MM.1S (cell line): ENCODE results near the gene TTI1.

Experiments
- DNase-seq: peaks from one replicate; pipeline ENCODE4 v3.0.0-alpha.2; 2015
- H2AFZ ChIP-seq: fragments of 300-600 bp; sonication (generic); 2 replicates; pipeline ENCODE4 v1.6.0; 2016; ENCODE audit warnings: antibody characterized with exemption, low read length
- H3F3A ChIP-seq: fragments of 300-600 bp; sonication (generic); 2 replicates; pipeline ENCODE4 v1.6.1; 2016; ENCODE audit warnings: mild to moderate bottlenecking, antibody characterized with exemption, low read length, moderate library complexity, mixed read lengths; ENCODE audit not compliant: insufficient read depth
- H3K27ac ChIP-seq: fragments of 300-600 bp; sonication (generic); 2 replicates; pipeline ENCODE4 v1.5.1; 2016; ENCODE audit warnings: mild to moderate bottlenecking, low read length
- H3K27me3 ChIP-seq: fragments of 300-600 bp; sonication (generic); replicated peaks from 2 replicates; pipeline ENCODE4 v1.6.0; 2016; ENCODE audit warnings: low read length; ENCODE audit not compliant: insufficient read depth
- H3K36me3 ChIP-seq: fragments of 300-600 bp; sonication (generic); replicated peaks from 2 replicates; pipeline ENCODE4 v1.6.1; 2016; ENCODE audit warnings: mild to moderate bottlenecking, low read length, mixed read lengths; ENCODE audit not compliant: insufficient read depth
- H3K4me1 ChIP-seq: fragments of 300-600 bp; sonication (generic); 2 replicates; pipeline ENCODE4 v1.6.1; 2016; ENCODE audit warnings: low read length, mixed read lengths
- H3K4me2 ChIP-seq: fragments of 300-600 bp; sonication (generic); 2 replicates; pipeline ENCODE4 v1.6.0; 2016; ENCODE audit warnings: low read depth, low read length
- H3K4me3 ChIP-seq: fragments of 300-600 bp; sonication (generic); 2 replicates; pipeline ENCODE4 v1.5.1; 2016; ENCODE audit warnings: low read length, mixed read lengths
- H3K79me2 ChIP-seq: fragments of 300-600 bp; sonication (generic); 2 replicates; pipeline ENCODE4 v1.6.1; 2016; ENCODE audit warnings: mixed run types, low read length, mixed read lengths
- H3K9ac ChIP-seq: fragments of 300-600 bp; sonication (generic); 2 replicates; pipeline ENCODE4 v1.6.1; 2016; ENCODE audit warnings: low read length, mixed read lengths
- H3K9me2 ChIP-seq: fragments of 300-600 bp; sonication (generic); replicated peaks from 2 replicates; pipeline ENCODE4 v1.6.1; 2016; ENCODE audit warnings: mild to moderate bottlenecking, low read length, mixed read lengths; ENCODE audit not compliant: insufficient read depth
- H3K9me3 ChIP-seq: fragments of 300-600 bp; sonication (generic); replicated peaks from 2 replicates; pipeline ENCODE4 v1.6.1; 2016; ENCODE audit warnings: mild to moderate bottlenecking, low read length, mixed read lengths; ENCODE audit not compliant: insufficient read depth
- H4K20me1 ChIP-seq: fragments of 300-600 bp; sonication (generic); 2 replicates; pipeline ENCODE4 v1.6.1; 2016; ENCODE audit warnings: mild to moderate bottlenecking, low read length, moderate library complexity, mixed read lengths; ENCODE audit not compliant: insufficient read depth
- EZH2 ChIP-seq: fragments of 300-600 bp; sonication (generic); optimal IDR thresholded peaks from 2 replicates; pipeline ENCODE3; 2017; ENCODE audit warnings: low read depth, mild to moderate bottlenecking, antibody characterized with exemption, low read length, mixed read lengths
- EZH2phosphoT487 ChIP-seq: fragments of 300-600 bp; sonication (generic); IDR thresholded peaks from 2 replicates; pipeline ENCODE4 v1.6.1; 2018; ENCODE audit warnings: antibody characterized with exemption, low read length
- TF ChIP-seq, protein P1 (sequence below): fragments of 300-600 bp; sonication (generic); IDR thresholded peaks from 2 replicates; pipeline ENCODE4 v1.5.1; 2016; ENCODE audit warnings: antibody characterized with exemption, low read length, mixed read lengths

The TTI1 gene

DNA sequence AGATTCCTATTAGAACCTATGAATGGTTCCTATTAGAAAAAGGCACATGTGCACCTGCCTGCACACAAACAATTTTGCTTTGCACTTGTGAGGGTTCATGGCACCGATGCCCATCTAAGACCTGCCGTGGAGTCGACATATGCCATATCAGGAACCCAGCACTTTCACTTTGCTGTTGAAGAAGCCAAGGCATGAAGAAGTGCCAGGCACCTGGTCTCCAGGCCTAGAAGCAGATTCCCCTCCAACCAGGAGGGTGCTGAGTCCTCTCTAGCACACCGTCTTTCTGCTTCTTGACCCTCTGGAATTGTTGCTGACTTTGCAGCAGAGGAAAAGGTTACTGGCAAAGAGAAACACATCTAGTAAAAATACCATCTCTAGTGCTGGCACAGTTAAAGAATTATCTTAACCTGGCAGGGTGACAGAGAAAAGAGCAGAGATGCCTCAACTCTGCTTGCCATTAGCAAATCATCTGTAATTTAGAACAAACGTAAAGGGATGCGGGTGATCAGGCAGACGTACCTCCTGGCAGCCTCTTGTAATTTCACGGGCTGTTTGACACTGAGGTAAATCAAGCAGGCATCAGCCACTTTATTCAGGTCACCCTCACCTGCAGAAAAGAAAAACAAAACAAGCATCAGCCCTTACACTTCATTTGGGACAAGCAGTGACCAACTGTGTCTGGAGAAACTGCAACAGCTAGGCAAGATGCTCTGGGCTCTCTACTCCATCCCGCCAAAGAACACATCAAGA lies 37.2 kb downstream of the TTI1 start:
- peaks cover 19% of the 10 kb centered on the region for H3K4me1 ChIP-seq
- TF ChIP-seq, protein P1, sequence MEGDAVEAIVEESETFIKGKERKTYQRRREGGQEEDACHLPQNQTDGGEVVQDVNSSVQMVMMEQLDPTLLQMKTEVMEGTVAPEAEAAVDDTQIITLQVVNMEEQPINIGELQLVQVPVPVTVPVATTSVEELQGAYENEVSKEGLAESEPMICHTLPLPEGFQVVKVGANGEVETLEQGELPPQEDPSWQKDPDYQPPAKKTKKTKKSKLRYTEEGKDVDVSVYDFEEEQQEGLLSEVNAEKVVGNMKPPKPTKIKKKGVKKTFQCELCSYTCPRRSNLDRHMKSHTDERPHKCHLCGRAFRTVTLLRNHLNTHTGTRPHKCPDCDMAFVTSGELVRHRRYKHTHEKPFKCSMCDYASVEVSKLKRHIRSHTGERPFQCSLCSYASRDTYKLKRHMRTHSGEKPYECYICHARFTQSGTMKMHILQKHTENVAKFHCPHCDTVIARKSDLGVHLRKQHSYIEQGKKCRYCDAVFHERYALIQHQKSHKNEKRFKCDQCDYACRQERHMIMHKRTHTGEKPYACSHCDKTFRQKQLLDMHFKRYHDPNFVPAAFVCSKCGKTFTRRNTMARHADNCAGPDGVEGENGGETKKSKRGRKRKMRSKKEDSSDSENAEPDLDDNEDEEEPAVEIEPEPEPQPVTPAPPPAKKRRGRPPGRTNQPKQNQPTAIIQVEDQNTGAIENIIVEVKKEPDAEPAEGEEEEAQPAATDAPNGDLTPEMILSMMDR: no peak
- TF ChIP-seq EZH2phosphoT487 (no peak), EZH2 (no peak)
- no peak overlapping the region for H3K27ac ChIP-seq
- H3F3A ChIP-seq: peaks cover 9% of the 10 kb centered on the region
- no peaks in the 10 kb centered on the region for H3K27me3 ChIP-seq
- no peaks in the 10 kb centered on the region for H3K79me2 ChIP-seq
- no peaks in the 10 kb centered on the region for H4K20me1 ChIP-seq
- H3K4me3 ChIP-seq: no peak overlapping the region
- H3K9me3 ChIP-seq: no peaks in the 10 kb centered on the region
- no peak overlapping the region for H3K4me2 ChIP-seq
- DNase-seq: no peak
- H3K9ac ChIP-seq: no peak overlapping the region
- no peaks in the 10 kb centered on the region for H3K9me2 ChIP-seq
- peaks cover 5% of the 10 kb centered on the region; the same call in 1 of the 2 replicates for H3K36me3 ChIP-seq
- no peak overlapping the region for H2AFZ ChIP-seq

DNA sequence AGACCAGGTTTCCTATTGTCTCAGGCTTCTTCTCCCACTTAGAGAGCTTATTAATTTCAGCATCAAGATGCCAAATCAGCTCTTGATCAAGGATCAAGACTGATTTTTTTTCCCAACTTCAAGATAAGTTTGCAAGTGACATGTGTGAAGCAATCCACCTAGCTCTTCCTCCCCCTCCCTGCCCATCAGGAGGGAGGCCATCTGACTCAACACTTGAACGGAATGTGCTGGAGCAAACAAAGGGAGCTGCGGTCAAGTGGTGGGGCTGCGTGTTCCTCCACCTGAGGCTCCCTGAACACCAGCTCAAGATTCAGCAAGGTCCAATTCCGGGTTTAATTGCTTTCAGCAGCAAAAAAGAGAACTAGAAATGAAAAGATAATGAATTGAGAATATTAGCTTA lies 38.7 kb downstream of the TTI1 start:
- no peaks in the 10 kb centered on the region for H3K9me2 ChIP-seq
- no peaks in the 10 kb centered on the region for H3K27me3 ChIP-seq
- no peaks in the 10 kb centered on the region for H3K79me2 ChIP-seq
- no peak for TF ChIP-seq EZH2phosphoT487
- TF ChIP-seq, protein P1: no peak
- TF ChIP-seq EZH2: no peak
- H2AFZ ChIP-seq: no peak overlapping the region
- H3F3A ChIP-seq: peaks cover 21% of the 10 kb centered on the region
- no peak overlapping the region for H3K4me2 ChIP-seq
- H3K9me3 ChIP-seq: no peaks in the 10 kb centered on the region
- H4K20me1 ChIP-seq: no peaks in the 10 kb centered on the region
- no peak overlapping the region for H3K4me3 ChIP-seq
- peaks cover 31% of the 10 kb centered on the region for H3K4me1 ChIP-seq
- DNase-seq: no peak
- H3K27ac ChIP-seq: no peak overlapping the region
- H3K36me3 ChIP-seq: peaks cover 5% of the 10 kb centered on the region; the same call in 1 of the 2 replicates
- H3K9ac ChIP-seq: no peak overlapping the region

DNA sequence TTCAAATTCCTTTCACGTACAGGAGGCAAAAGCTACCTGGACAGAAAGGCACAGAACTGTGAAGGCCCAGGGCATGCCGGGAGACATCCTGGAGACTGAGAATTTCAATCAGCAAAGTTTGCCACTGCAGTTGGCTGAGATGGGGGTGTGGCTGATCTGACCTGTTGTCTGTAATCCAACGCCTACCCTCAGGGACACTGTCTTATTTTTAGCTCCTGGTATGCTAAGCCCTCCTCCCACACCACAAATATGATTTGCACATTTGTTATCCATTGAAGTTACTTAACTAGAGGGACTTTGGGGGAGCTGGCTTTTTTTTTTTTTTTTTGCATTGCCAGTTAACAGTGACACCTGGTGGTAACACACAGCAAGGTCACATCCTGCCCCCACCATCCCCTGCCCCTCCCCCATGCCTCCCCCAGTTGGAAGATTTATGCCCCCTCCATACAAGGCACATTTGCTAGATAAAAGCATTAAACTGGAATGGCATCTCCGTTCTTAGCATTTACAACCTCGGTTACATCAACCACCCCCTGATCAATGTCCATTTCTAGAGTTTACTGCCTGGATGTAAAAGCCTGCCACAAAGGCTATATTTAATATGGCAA lies 40.4 kb downstream of the TTI1 start:
- H2AFZ ChIP-seq: no peak overlapping the region
- H3K4me3 ChIP-seq: no peak overlapping the region
- no peaks in the 10 kb centered on the region for H3K79me2 ChIP-seq
- no peaks in the 10 kb centered on the region; the same call in 1 of the 2 replicates for H3K36me3 ChIP-seq
- DNase-seq: peak; percentile 49
- no peaks in the 10 kb centered on the region for H3K9me2 ChIP-seq
- peaks cover 21% of the 10 kb centered on the region for H3F3A ChIP-seq
- H3K9me3 ChIP-seq: no peaks in the 10 kb centered on the region
- peak overlapping the region; percentile 87; the same call in 1 of the 2 replicates for H3K27ac ChIP-seq
- no peak overlapping the region for H3K4me2 ChIP-seq
- H3K9ac ChIP-seq: no peak overlapping the region
- TF ChIP-seq, protein P1: peak; percentile 51
- TF ChIP-seq EZH2phosphoT487 (no peak), EZH2 (no peak)
- peaks cover 36% of the 10 kb centered on the region for H3K4me1 ChIP-seq
- H3K27me3 ChIP-seq: no peaks in the 10 kb centered on the region
- no peaks in the 10 kb centered on the region for H4K20me1 ChIP-seq
